Pons (tissue), 1 donor: ENCODE data around the gene ZNF76.

Source experiments
- DNase-seq: peaks from one replicate; pipeline ENCODE4 v3.0.0-alpha.2; 2016; ENCODE audit warnings: low spot score

ZNF76 gene

GRCh38 chr6:35267897-35268296 is 8.4 kb downstream of the ZNF76 start:
- DNase-seq = no peak

GRCh38 chr6:35272005-35272404 is 12.5 kb downstream of the ZNF76 start:
- DNase-seq = no peak

GRCh38 chr6:35273822-35274559 is 14.5 kb downstream of the ZNF76 start:
- no peak for DNase-seq

- no peak for DNase-seq
Measured at GRCh38 chr6:35275744-35276260, 16.3 kb downstream of the ZNF76 start.

- no peak for DNase-seq
Measured at GRCh38 chr6:35278708-35279107, 19.2 kb downstream of the ZNF76 start.

- no peak for DNase-seq
Measured at GRCh38 chr6:35280903-35281302, 21.4 kb downstream of the ZNF76 start.

- no peak for DNase-seq
Measured at GRCh38 chr6:35282472-35282871, 22.9 kb downstream of the ZNF76 start.

- no peak for DNase-seq
Measured at GRCh38 chr6:35283361-35283760, 23.8 kb downstream of the ZNF76 start.

- DNase-seq = no peak
Measured at GRCh38 chr6:35287671-35288396, 28.3 kb downstream of the ZNF76 start.

- no peak for DNase-seq
Measured at GRCh38 chr6:35288834-35289233, 29.3 kb downstream of the ZNF76 start.

GRCh38 chr6:35291491-35291890 is 32.0 kb downstream of the ZNF76 start:
- DNase-seq = no peak

GRCh38 chr6:35292494-35292893 is 33.0 kb downstream of the ZNF76 start:
- no peak for DNase-seq

- no peak for DNase-seq
Measured at GRCh38 chr6:35293681-35294080, 34.1 kb downstream of the ZNF76 start.

GRCh38 chr6:35294308-35294945 is 34.9 kb downstream of the ZNF76 start:
- no peak for DNase-seq

GRCh38 chr6:35295036-35295435 is 35.5 kb downstream of the ZNF76 start:
- no peak for DNase-seq

- DNase-seq = no peak
Measured at GRCh38 chr6:35295521-35296315, 36.2 kb downstream of the ZNF76 start.

- no peak for DNase-seq
Measured at GRCh38 chr6:35296931-35297600, 37.5 kb downstream of the ZNF76 start.

GRCh38 chr6:35297601-35298481 is 38.3 kb downstream of the ZNF76 start, which contains the start of gene DEF6:
Gene DEF6, plus strand, starts transcription at chr6:35297818. Its CDS starts 39 bp downstream, at chr6:35297857.
- peak; percentile 56 for DNase-seq

- no peak for DNase-seq
Measured at GRCh38 chr6:35298625-35299140, 39.1 kb downstream of the ZNF76 start.

GRCh38 chr6:35299674-35300073 is 40.1 kb downstream of the ZNF76 start:
- DNase-seq = peak; percentile 71
